ENCODE results near the gene LHX3.

GRCh38 chr9:136252281-136252680, 47.4 kb upstream of the LHX3 start:
- TF ChIP-seq, protein P1, sequence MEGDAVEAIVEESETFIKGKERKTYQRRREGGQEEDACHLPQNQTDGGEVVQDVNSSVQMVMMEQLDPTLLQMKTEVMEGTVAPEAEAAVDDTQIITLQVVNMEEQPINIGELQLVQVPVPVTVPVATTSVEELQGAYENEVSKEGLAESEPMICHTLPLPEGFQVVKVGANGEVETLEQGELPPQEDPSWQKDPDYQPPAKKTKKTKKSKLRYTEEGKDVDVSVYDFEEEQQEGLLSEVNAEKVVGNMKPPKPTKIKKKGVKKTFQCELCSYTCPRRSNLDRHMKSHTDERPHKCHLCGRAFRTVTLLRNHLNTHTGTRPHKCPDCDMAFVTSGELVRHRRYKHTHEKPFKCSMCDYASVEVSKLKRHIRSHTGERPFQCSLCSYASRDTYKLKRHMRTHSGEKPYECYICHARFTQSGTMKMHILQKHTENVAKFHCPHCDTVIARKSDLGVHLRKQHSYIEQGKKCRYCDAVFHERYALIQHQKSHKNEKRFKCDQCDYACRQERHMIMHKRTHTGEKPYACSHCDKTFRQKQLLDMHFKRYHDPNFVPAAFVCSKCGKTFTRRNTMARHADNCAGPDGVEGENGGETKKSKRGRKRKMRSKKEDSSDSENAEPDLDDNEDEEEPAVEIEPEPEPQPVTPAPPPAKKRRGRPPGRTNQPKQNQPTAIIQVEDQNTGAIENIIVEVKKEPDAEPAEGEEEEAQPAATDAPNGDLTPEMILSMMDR (conservative IDR thresholded peaks at IDR 0.05; ENCODE audit: low read depth, low read length), result no peak
- TF ChIP-seq EZH2 (IDR thresholded peaks at IDR 0.05; ENCODE audit: borderline replicate concordance, low read depth, low read length, poor library complexity, severe bottlenecking), result no peak

Data from A673 (cell line).